Bronchial epithelial cell (primary cell): ENCODE results near the gene MGMT. TPM values are rescaled to one million over a fixed set of nuclear protein-coding genes. Genes with fewer than 3 reads are reported as not detected.

ENCODE experiments used
- DNase-seq: peaks from one replicate; pipeline ENCODE4 v3.0.0-alpha.2; 2010; ENCODE audit warnings: low read depth
- FAIRE-seq: peaks from 2 replicates; lab custom pipeline; 2011; peaks lifted over from hg19 to GRCh38; lab: Jason Lieb, UNC
- H3K27me3 ChIP-seq: 2 replicates; pipeline ENCODE4 v1.5.1; 2011; ENCODE audit warnings: low read length; ENCODE audit not compliant: control insufficient read depth, insufficient read depth
- H3K36me3 ChIP-seq: 2 replicates; pipeline ENCODE4 v1.5.1; 2011; ENCODE audit warnings: low read length; ENCODE audit not compliant: control insufficient read depth, insufficient read depth
- H3K4me3 ChIP-seq: 2 replicates; pipeline ENCODE4 v1.5.1; 2011; ENCODE audit warnings: mild to moderate bottlenecking, low read depth, low read length, control low read depth
- total RNA-seq: library from RNA; depleted of rRNA; stranded (reverse); fragments of >200 nt; gene quantifications from 2 replicates; pipeline ENCODE4 v1.2.1, GENCODE V29; 2014
- TF ChIP-seq, protein P1 (sequence below): IDR thresholded peaks from 2 replicates; pipeline ENCODE4 v1.5.1; 2011; ENCODE audit warnings: mild to moderate bottlenecking, moderate library complexity, low read length, control low read depth, inconsistent platforms; ENCODE audit not compliant: insufficient read depth, severe bottlenecking

The MGMT gene
- total RNA-seq, 1 donor from 2014 or later = 19.7 TPM

DNA sequence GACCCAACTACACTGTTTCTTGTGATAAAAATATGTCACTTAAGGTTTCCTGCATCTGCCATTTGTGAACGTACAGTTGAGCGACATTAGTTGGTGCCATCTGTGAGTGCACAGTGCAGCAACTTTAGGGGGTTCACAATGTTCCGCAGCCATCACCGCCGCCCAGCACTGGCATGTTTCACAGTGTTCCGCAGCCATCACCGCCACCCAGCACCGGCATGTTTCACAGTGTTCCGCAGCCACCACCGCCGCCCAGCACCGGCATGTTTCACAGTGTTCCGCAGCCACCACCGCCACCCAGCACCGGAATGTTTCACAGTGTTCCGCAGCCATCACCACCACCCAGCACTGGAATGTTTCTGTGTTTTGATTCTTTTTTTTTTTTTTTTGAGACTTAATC lies 83.0 kb downstream of the MGMT start:
- no peaks in the 10 kb centered on the region for H3K36me3 ChIP-seq
- TF ChIP-seq, protein P1, sequence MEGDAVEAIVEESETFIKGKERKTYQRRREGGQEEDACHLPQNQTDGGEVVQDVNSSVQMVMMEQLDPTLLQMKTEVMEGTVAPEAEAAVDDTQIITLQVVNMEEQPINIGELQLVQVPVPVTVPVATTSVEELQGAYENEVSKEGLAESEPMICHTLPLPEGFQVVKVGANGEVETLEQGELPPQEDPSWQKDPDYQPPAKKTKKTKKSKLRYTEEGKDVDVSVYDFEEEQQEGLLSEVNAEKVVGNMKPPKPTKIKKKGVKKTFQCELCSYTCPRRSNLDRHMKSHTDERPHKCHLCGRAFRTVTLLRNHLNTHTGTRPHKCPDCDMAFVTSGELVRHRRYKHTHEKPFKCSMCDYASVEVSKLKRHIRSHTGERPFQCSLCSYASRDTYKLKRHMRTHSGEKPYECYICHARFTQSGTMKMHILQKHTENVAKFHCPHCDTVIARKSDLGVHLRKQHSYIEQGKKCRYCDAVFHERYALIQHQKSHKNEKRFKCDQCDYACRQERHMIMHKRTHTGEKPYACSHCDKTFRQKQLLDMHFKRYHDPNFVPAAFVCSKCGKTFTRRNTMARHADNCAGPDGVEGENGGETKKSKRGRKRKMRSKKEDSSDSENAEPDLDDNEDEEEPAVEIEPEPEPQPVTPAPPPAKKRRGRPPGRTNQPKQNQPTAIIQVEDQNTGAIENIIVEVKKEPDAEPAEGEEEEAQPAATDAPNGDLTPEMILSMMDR = no peak
- no peaks in the 10 kb centered on the region for H3K27me3 ChIP-seq
- H3K4me3 ChIP-seq = no peak overlapping the region
- FAIRE-seq (no peak), DNase-seq (no peak)

DNA sequence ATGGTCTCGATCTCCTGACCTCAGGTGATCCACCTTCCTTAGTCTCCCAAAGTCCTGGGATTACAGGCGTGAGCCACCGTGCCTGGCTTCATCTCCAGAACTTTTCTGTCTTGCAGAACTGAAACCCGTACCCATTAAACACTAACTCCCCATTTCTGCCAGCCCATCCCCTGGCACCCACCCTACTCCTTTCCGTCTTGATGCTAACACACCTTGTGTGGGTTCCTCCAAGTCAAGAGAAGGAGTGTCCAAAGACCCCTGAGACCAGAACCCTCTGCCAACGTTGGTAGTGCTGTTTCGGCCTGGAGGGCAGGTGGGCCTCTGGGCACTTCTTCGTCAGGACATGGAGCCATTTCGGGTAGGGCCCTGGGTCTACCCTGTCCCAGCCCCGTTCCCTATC lies 83.6 kb downstream of the MGMT start:
- FAIRE-seq = no peak
- DNase-seq = no peak
- Histone ChIP-seq H3K27me3 (no peaks in the 10 kb centered on the region), H3K4me3 (no peak overlapping the region), H3K36me3 (no peaks in the 10 kb centered on the region)
- TF ChIP-seq, protein P1 = no peak

DNA sequence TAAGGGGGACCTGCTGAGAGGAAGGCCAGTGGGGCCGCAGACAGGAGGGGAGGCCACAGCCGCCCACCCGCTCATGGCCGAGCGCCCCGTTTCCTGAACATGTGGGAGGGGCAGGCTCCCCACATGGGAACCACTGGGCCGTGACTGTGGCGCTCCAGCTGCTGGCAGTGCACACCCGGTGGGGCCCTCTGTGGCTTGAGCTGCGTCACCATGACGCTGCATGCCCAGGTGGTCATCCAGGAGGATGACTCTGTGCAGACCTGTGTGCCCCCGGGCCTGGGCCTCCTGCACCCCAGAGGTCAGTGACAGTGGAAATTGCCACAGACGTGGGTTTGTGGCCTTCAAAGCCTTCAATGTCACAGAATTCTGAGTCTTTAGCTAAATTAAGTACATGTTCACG lies 85.1 kb downstream of the MGMT start:
- no peaks in the 10 kb centered on the region for H3K27me3 ChIP-seq
- FAIRE-seq (no peak), DNase-seq (no peak)

DNA sequence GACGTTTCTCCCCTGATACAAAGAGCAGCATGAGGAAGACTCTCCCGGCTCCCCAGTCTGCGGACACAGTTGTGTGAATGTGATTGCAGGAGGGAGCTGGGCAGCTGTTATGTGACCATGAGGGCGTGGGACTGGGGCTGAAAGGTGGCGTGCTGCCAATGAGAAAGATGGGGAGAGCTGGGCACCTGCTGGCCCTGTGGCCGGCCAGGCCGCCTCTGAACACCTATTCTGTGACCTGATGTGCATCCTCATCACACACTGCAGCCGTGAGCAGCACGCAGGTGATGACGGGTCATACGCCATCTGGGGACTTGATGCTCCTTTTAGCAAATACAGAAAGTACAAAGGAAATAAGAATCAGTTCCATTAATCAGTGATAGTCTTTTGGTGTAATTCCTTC lies 86.9 kb downstream of the MGMT start:
- DNase-seq = no peak
- no peaks in the 10 kb centered on the region for H3K27me3 ChIP-seq
- no peak for FAIRE-seq
- TF ChIP-seq, protein P1 = no peak
- H3K4me3 ChIP-seq = no peak overlapping the region
- H3K36me3 ChIP-seq = no peaks in the 10 kb centered on the region

More for the DNA sequence above, 85.1 kb downstream of the MGMT start:
- TF ChIP-seq, protein P1 = no peak
- Histone ChIP-seq H3K4me3 (no peak overlapping the region), H3K36me3 (no peaks in the 10 kb centered on the region)

DNA sequence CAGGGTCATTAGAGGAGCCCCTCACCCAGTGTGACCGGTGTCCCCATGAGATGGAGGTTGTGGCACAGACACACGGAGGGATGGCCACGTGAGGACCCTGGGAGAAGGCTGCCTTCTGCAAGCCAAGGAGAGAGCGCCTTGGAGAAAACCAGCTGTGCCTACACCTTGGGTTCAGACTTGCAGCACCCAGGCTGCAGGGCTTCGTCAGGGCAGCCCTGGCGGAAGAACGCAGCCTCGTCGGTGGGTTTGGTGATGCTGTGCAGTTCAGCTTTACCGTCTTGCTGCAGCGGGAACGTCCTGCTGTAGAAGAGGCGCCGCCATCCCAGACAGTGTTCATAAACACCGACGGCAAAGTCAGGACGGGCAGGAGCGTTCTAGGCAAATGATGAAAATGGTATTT lies 89.3 kb downstream of the MGMT start:
- Histone ChIP-seq H3K36me3 (no peaks in the 10 kb centered on the region), H3K27me3 (no peaks in the 10 kb centered on the region), H3K4me3 (no peak overlapping the region)
- TF ChIP-seq, protein P1 = no peak
- no peak for FAIRE-seq
- DNase-seq = no peak

DNA sequence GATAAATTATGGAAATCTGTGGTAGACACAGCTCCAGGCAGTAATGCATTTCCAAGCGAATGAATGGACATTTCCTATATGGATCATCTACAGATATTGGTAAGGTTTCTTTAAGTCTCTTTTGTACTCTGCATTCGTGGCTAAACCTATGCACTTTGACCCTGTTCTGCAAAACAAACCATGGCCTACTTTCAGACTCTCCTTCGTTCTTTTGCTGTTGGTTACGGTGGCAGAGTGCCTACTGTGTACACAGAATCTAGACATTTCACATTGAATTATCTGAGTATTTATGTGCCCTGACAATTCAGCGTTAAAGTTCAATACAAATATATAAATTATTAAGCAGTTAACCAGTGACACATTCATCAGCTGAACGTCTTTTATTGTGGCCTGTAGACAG lies 93.3 kb downstream of the MGMT start:
- H3K27me3 ChIP-seq = no peaks in the 10 kb centered on the region
- DNase-seq (no peak), FAIRE-seq (no peak)
- no peak overlapping the region for H3K4me3 ChIP-seq
- H3K36me3 ChIP-seq = no peaks in the 10 kb centered on the region
- TF ChIP-seq, protein P1 = no peak
